Measurements from ENCODE around the gene PDE7B.

Gene PDE7B

DNA sequence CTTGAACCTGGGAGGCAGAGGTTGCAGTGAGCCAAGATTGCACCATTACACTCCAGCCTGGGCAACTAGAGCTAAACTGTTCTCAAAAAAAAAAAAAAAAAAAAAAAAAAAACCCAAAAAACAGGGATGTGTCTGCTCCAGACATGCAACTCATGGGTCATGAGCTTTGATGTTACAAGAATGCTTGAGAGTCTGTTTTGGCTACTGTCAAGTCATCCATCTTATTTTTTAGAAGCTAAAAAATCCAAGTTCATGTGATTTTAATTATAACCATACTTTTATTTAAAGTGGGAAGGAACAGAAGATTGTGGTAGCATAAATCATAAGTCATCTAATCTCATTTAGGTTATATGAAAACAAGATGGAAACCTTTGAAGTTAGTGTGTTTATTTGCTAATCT is 120.6 kb downstream of the PDE7B start:
- DNase-seq (ENCODE audit: extremely low spot score, insufficient read length, low read depth) = no peak
- FAIRE-seq = no peak

DNA sequence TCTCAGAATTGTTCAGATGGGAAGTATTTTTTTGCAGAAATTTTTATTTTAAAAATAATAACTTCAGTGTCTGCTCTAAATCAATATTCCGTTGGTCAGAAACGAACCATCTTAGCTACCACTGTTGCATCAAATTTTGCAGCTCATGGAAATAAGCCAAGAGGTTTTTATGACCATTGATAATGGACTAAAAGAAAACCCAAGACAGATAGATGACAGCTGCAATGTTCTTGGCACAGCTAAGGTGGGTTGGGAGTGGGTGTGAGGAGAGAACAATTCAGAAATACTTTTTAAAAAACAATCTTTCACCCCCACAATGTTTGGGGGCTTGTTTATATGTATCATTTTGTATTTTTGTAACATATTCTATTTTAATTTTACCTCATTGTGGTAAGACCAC is 121.1 kb downstream of the PDE7B start:
- FAIRE-seq = no peak
- no peak for DNase-seq (ENCODE audit: extremely low spot score, insufficient read length, low read depth)

DNA sequence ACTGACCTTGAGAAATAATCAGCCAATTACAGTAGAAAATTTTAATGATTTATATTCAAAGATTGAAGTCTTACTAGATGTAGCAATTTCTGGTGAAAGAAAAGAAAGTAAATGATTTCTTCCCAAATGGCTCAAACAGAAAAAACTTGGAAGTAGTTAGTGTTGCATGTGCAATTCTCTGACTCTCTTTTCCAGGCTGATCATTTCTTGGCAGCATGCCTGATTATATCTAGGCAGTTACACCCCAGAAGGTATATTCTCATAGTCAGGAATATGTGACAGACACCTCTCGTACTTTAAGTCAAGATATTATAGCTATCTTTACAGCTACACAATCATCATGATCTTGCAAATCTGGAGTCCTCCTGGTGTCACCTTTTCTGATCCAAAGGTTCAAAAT is 122.9 kb downstream of the PDE7B start:
- DNase-seq (ENCODE audit: extremely low spot score, insufficient read length, low read depth) (no peak), FAIRE-seq (no peak)

DNA sequence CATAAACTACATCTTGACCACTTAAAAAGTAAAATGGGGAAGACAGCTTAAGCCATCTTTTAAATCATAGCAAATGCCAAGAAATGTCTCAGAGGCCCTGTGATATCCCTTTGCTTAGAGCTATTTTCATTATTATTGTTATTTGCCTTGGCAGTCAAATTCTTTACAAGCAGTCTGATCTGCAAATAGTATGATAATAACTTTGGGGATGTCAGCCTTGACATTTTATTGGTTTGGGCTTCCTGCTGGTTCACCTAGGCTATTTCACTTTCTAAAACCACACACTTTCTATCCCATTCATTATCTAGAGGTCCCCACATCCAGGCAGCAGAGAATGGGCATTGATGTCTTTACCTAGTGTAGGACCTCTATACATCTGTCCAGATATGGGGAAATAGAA is 125.1 kb downstream of the PDE7B start:
- DNase-seq (ENCODE audit: extremely low spot score, insufficient read length, low read depth) (no peak), FAIRE-seq (no peak)

DNA sequence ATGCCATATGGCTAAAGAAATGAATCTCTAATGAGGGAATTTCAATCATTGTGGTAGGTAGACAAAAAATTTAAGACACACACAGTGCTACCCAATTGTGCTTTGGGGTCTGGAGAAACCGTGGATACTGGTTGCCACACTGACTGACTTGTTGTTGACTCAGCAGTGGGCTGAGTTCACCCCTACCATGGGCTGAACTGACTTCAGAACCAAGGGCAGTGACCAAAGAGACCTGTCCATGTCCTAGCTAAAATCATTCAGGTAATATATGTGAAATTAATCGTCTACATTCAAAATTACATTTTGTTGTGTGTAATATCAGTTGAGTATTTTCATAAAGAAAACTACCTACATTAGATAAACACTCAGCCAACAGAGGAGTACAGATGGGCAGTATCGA is 131.6 kb downstream of the PDE7B start:
- FAIRE-seq (no peak), DNase-seq (ENCODE audit: extremely low spot score, insufficient read length, low read depth) (no peak)

DNA sequence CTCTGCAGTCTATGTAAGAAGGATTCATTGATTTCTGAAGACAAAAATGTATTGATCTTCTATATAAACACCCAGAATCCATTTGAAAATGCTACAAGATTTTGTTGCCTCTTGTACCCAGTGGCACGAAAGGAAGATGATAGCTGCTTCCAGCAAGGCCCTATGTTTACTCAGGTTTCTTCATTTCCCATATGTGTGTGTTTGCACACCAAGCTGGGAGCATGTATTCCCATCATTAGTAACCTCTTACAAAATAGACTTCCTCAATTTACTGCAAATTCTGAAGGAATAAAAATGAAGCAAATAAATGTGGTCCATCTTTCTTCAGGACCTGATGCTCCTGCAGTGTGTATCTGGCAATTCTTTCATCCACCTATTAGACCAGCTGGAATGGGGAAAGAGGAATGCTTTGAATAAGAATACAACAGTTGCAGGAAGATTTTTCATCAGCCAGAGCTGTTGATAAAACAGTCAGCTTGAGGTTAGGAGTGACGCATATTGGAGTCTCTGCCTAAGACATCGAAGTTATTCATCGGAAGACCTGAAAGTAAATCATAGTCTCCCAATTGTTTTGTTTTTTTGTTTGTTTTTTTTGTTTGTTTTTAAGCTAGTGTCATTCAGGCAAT is 132.3 kb downstream of the PDE7B start:
- no peak for DNase-seq (ENCODE audit: extremely low spot score, insufficient read length, low read depth)

DNA sequence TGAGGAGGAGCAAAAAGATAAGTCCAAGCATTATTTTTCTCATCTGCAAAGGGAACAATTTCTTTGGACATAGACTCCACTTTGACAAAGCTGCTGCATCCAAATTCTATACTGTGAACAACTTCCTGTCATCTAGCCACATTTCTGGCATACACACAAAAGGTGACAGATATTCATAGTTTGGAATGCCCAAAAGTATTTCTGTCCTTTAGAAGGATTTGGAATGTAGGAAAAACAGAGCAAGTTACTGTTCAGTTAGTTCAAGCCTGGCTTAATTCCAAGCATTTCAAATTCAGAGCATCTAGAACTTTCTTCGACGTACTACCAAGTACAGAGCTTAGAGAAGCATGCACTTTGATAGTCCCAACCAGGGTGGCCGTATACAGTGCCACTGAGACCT is 134.0 kb downstream of the PDE7B start:
- FAIRE-seq = no peak
- no peak for DNase-seq (ENCODE audit: extremely low spot score, insufficient read length, low read depth)

More for the DNA sequence above, 132.3 kb downstream of the PDE7B start:
- no peak for FAIRE-seq

DNA sequence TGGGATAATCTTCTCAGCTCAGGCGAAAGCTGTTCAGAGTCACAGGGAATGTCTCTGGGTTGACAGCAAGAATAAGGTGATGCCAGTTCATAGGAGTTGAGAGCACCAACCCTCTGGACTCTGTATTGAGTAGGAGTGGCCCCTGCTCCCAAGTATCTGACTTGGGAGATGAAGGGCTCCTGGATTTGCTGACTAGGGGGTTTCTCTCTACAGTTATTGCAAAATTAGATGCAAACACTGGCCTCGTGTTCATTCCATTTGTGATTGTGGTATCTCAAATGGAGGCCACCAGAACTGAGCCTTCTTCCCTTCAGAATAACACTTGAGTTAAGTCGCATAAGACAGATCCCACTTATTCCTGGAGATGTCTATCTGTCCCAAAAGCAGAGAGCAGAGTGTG is 135.7 kb downstream of the PDE7B start:
- FAIRE-seq = no peak
- no peak for DNase-seq (ENCODE audit: extremely low spot score, insufficient read length, low read depth)

DNA sequence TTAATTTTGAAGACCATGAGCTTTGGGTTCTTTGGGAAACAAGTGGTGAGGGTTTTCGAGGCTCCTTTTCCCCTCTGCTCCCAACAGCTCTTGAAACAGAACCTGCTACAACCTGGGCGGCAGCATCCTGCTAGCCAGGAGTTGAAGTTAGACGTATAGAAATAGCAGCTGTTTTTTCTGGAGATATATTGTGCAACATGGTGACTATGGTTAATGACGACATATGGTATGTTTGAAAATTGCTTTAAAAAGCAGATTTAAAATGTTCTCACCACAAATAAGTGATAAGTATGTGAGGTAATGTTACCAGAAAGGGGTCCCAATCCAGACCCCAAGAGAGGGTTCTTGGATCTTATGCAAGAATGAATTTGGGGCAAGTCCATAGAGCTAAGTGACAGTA is 138.9 kb downstream of the PDE7B start:
- no peak for FAIRE-seq
- DNase-seq (ENCODE audit: extremely low spot score, insufficient read length, low read depth) = no peak

DNA sequence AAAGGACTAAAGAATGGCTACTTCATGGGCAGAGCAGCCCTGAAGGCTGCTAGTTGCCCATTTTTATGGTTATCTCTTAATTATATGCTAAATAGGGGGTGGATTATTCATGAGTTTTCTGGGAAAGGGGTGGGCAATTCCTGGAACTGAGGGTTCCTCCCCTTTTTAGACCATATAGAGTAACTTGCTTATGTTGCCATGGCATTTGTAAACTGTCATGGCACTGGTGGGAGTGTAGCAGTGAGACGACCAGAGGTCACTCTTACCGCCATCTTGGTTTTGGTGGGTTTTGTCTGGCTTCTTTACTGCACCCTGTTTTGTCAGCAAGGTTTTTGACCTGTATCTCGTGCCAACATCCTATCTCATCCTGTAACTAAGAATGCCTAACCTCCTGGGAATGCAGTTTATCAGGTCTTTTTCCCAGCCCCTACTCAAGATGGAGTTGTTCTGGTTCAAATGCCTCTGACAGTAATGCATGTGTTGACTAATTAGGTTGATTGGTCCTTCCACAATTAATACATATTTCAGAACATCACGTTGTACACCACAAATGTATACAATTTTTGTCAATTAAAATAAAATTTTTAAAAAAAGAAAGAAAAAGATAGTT is 139.5 kb downstream of the PDE7B start:
- DNase-seq (ENCODE audit: extremely low spot score, insufficient read length, low read depth) (no peak), FAIRE-seq (no peak)

DNA sequence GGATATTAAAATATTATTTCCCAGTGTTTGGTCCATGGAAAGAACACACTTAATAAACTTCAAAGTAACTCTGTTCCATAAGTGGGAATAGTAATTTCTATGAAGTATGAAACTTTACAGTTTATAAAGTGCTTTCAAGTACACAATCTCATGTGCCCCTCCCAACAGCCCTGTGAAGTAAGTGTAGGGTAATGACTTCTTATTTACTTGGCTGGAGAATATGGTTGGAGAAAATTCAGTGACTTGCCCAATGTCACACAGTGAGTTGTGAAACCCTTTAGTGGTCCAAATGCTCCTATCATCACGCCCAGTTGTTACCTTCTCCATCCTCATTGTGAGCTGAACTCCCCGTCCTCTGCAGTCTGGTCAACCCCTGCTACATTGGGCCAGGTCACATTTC is 141.2 kb downstream of the PDE7B start:
- DNase-seq (ENCODE audit: extremely low spot score, insufficient read length, low read depth) = no peak
- no peak for FAIRE-seq

DNA sequence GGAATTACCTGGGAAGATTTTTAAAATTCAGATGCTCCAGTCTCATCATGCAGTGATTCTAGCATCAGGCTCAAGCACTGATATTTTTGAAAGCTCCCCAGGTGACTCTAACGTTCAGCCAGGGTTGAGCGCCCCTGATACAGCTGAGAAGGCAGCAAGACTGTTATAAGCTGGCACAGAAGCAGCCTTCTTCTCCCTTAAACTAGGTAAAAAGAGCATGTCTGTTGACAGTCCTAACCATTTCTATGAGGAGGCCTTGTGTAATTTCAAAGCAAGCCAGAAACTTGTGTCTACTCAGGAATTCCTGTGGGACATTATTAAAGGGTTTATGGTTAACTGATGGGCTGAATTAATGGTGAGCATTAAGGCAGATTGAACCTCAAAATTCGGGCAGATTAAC is 141.9 kb downstream of the PDE7B start:
- FAIRE-seq = no peak
- no peak for DNase-seq (ENCODE audit: extremely low spot score, insufficient read length, low read depth)

DNA sequence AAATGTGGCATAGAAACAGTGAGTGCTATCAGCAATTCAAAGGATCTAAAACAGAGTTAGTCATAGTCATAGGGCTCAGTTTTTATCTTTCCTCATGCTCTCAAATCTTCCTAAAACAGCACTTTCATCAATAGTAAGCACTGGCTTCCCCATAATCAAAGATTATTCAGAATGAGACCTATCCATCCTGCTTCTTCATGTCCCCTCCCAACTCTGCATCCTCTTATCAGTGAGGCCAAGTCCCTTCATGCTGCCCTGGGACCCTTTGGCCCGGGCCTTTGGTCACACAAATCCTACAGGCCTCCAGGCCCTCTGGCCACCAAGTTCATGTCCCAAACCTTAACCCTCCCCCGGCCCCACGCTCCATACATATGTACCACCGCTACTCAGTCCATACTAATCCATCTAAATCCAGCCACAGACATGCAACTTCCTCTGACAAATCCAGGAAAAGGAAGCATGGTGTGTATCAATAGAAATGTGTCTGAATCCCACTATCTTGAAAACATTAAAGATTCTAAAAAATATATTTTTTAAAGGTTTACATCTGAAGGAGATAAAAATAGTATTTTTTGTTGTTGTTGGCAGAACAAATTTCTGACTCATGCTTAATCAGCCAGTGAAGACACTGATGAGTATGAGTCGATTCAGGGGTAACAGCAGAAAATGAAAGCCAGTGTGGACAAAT is 143.5 kb downstream of the PDE7B start:
- FAIRE-seq (no peak), DNase-seq (ENCODE audit: extremely low spot score, insufficient read length, low read depth) (no peak)

DNA sequence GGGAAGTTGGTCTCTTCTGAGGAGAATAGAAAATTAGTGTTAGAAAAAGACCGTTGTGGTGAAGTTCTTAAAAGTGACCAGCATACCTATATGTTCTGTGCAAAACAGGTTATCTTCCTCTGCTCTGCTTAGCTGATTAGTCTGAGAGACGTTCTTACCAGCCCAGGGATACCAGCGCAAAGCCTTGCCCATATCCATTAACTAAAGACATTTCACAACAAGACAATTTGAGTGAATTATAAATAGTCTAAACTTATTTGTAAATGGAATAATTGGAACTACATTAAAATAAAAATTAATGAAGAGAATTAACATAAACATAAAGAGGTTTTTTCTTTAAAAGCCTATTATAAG is 144.0 kb downstream of the PDE7B start:
- DNase-seq (ENCODE audit: extremely low spot score, insufficient read length, low read depth) = no peak
- no peak for FAIRE-seq

DNA sequence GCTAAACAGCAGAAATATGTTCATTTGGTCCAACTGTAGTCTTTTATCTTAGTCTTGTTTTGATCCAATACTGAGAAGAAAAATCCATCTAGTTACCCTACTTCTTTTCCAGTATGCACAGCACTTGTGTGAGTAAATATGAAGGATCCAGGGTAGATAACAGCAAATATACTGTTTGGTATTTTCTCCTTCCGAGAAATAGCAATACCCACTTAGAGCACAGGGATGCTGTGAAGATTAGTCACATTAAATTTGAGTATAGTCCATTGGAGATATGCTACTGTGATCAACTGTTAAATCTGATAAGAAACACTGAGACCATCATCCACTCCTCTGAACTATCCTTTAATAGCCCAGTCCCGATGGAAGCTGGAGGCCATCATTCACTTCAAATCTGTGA is 145.2 kb downstream of the PDE7B start:
- no peak for FAIRE-seq

DNA sequence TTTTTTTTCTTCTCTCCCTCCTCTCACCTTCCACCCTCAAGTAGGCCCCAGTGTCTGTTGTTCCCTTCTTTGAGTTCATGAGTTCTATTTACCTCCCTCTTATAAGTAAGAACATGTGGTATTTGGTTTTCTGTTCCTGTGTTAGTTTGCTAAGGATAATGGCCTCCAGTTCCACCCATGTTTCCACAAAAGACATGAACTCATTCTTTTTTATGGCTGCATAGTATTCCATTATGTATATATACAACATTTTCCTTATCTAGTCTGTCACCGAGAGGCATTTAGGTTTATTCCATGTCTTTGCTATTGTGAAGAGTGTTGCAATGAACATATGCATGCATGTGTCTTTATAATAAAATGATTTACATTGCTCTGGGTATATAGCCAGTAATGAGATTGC is 147.9 kb downstream of the PDE7B start:
- DNase-seq (ENCODE audit: extremely low spot score, insufficient read length, low read depth) = no peak
- FAIRE-seq = no peak

More for the DNA sequence above, 145.2 kb downstream of the PDE7B start:
- DNase-seq (ENCODE audit: extremely low spot score, insufficient read length, low read depth) = no peak

DNA sequence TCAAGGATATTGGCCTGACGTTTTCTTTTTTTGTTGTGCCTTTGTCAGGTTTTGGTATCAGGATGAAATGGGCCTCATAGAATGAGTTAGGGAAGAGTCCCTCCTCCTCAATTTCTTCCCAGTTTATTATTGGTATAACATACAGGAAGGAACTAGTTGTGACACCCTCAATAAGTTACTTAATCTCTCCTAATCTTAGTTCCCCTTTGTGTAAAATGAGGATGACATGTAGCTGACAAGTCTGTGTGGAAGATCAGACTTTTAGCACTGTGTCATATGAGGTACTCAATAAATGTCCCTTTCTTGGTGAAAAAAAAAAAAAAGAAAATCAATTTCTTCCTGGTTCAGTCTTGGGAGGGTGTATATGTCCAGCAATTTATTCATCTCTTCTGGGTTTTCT is 155.8 kb downstream of the PDE7B start:
- DNase-seq (ENCODE audit: extremely low spot score, insufficient read length, low read depth) (no peak), FAIRE-seq (no peak)

DNA sequence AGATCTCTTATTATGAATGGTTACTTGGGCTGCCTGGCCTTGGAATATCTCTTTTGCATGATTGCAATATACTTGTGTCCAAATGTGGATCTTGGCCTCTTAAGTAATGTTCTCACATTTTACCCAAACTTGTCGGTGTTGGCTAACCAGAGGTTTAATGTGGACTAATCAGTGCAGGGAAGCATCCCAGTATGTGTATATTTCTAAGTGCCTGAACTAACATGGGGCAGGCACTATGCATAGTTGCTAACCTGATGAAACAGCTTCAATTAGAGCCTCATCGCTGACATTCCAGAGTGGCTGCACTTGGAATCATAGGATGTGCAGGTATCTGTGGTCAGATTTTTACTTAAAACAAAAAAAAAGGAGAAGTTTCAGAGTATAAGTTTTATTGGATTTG is 160.0 kb downstream of the PDE7B start:
- FAIRE-seq = no peak
- no peak for DNase-seq (ENCODE audit: extremely low spot score, insufficient read length, low read depth)

DNA sequence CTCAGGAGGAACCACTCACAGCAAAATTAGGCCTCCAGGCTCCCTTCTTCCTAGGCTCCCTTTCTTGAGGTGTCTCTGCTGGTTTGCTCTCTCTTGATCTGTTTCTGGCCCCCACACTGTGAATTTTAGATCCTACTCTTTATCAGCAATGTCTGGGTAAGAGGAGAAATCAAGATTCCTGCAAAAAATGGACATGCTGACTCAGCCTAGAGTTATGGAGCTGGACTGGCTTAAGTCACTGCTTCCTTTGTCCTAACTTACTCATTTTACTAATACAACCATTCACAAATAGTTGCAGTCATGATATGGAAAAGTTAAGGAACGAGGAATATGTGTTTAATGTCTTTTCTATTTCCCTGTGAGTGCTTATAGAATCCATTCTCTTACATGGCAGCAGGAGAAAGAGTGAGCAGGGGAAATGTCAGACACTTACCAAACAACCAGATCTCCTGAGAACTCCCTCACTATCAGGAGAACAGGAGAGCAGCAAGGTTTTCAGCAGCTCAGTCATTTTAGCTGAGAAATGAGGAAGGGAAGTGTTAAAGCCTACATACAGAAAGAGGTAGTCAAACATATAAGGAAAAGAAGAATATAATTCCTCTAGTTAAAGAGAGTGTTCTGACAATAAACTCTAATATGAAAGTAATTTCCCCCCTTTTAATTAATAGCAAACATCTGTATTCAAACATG is 160.8 kb downstream of the PDE7B start:
- DNase-seq (ENCODE audit: extremely low spot score, insufficient read length, low read depth) (no peak), FAIRE-seq (no peak)

DNA sequence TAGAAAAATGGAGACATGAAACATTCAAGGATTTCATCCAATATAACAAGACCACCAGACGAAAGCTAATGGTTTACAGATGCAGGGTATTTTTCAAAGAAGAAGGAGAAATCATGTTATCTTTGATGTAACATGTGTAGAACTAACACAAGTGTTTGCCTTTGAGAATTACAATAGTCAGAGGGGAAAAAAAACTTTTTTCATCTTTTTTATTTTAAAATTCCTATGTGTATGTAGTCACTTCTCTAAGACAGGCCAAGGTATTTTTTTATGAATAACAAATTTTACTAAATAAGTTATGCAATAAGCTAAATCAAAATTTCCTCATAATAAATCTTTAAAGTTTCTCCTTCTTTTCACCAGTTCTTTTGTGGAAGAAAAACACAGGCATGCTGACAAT is 161.4 kb downstream of the PDE7B start:
- no peak for DNase-seq (ENCODE audit: extremely low spot score, insufficient read length, low read depth)
- FAIRE-seq = no peak

All from GM18507 (cell line).